ENCODE results near the gene BBS1.

DNA sequence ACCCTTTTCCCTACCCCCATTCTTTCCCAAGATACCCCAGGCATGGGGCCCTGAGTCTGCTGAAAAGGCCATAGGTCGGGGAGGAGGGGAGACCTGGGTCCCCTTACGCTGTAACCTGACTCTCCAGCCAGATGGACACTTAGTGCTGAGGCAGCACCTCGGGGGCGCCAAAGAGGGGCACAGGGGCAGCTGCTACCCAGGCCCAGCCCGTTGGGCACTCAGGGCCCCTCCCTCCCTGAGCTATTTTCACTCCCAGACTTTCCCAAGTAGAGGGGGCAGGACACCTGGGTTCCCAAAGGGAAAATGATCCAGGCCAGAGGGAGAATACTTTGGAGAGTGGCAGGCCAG, 37.2 kb downstream of the BBS1 start:
- no peak for TF ChIP-seq TCF7L2 (IDR thresholded peaks at IDR 0.05; ENCODE audit: borderline replicate concordance, low read depth, low read length)
- TF ChIP-seq ZNF830 (tag by site-specific recombination; IDR thresholded peaks at IDR 0.05; ENCODE audit: low read depth) = no peak
- TF ChIP-seq, protein P1, sequence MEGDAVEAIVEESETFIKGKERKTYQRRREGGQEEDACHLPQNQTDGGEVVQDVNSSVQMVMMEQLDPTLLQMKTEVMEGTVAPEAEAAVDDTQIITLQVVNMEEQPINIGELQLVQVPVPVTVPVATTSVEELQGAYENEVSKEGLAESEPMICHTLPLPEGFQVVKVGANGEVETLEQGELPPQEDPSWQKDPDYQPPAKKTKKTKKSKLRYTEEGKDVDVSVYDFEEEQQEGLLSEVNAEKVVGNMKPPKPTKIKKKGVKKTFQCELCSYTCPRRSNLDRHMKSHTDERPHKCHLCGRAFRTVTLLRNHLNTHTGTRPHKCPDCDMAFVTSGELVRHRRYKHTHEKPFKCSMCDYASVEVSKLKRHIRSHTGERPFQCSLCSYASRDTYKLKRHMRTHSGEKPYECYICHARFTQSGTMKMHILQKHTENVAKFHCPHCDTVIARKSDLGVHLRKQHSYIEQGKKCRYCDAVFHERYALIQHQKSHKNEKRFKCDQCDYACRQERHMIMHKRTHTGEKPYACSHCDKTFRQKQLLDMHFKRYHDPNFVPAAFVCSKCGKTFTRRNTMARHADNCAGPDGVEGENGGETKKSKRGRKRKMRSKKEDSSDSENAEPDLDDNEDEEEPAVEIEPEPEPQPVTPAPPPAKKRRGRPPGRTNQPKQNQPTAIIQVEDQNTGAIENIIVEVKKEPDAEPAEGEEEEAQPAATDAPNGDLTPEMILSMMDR (tag by site-specific recombination; IDR thresholded peaks at IDR 0.05) = no peak
- TF ChIP-seq ZNF24 (tag by site-specific recombination; IDR thresholded peaks at IDR 0.05) = no peak
- TF ChIP-seq REPIN1 (tag by site-specific recombination; IDR thresholded peaks at IDR 0.05; ENCODE audit: low read depth) = no peak
- TF ChIP-seq, protein P2, sequence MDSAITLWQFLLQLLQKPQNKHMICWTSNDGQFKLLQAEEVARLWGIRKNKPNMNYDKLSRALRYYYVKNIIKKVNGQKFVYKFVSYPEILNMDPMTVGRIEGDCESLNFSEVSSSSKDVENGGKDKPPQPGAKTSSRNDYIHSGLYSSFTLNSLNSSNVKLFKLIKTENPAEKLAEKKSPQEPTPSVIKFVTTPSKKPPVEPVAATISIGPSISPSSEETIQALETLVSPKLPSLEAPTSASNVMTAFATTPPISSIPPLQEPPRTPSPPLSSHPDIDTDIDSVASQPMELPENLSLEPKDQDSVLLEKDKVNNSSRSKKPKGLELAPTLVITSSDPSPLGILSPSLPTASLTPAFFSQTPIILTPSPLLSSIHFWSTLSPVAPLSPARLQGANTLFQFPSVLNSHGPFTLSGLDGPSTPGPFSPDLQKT (IDR thresholded peaks at IDR 0.05; ENCODE audit: borderline replicate concordance, low read depth, low read length) = no peak
- TF ChIP-seq ZFP37 (tag by site-specific recombination; IDR thresholded peaks at IDR 0.05) = no peak
- no peak for TF ChIP-seq RBAK (tag by site-specific recombination; IDR thresholded peaks at IDR 0.05)
- TF ChIP-seq, protein P3, sequence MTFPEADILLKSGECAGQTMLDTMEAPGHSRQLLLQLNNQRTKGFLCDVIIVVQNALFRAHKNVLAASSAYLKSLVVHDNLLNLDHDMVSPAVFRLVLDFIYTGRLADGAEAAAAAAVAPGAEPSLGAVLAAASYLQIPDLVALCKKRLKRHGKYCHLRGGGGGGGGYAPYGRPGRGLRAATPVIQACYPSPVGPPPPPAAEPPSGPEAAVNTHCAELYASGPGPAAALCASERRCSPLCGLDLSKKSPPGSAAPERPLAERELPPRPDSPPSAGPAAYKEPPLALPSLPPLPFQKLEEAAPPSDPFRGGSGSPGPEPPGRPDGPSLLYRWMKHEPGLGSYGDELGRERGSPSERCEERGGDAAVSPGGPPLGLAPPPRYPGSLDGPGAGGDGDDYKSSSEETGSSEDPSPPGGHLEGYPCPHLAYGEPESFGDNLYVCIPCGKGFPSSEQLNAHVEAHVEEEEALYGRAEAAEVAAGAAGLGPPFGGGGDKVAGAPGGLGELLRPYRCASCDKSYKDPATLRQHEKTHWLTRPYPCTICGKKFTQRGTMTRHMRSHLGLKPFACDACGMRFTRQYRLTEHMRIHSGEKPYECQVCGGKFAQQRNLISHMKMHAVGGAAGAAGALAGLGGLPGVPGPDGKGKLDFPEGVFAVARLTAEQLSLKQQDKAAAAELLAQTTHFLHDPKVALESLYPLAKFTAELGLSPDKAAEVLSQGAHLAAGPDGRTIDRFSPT (tag by site-specific recombination; IDR thresholded peaks at IDR 0.05) = no peak

All from HEK293 (cell line).